HG02870 (cell line): ENCODE results near the gene SPATA22.
"Not testable (repeated sequence)": the region's sequence is repeated elsewhere in the genome, so short reads cannot be mapped to it uniquely, and the experiment has no call there.

Source experiments
- ATAC-seq: cut with Tn5 transposase; IDR thresholded peaks from one replicate; pipeline ENCODE4 v1.9.1; 2021; ENCODE audit warnings: mild to moderate bottlenecking, moderate library complexity; ENCODE audit not compliant: unreplicated experiment

SPATA22 gene

GRCh38 chr17:3471599-3471998, at the start of gene SPATA22:
Gene SPATA22, minus strand, starts transcription at chr17:3471819. Its CDS starts 2,494 bp downstream, at chr17:3469325.
- no peak for ATAC-seq

DNA sequence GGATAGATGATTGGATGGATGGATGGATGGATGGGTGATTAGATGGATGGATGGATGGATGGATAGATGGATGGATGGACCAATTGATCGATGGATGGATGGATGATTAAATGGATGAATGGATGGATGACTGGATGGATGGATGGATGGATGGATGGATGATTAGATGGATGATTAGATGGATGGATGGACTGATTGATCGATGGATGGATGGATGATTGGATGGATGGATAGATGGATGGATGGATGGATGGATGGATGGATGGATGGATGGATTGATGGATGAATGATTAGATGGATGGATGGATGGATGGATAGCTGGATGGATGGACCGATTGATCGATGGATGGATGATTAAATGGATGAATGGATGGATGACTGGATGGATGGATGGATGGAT, 47.9 kb upstream of the SPATA22 start:
- ATAC-seq = not testable (repeated sequence)

DNA sequence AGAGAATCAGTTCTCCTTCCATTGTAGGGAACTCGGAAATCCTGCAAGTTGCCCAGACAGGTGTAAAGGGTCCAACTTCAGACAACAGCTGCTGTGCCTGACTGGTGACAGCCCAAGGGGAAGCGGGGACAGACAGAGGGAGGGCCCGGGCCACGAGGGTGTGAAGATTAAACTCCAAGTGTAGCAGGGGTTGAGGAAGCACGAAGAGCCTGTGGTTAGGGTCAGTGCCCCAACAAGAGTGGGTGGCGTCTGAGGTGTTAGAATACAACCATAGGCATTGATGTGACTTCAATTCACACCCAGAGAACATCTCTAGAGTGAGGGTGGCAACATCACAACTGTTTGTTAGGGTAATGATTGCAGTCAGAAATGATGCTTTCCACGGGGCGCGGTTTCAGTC, 43.3 kb upstream of the SPATA22 start:
- no peak for ATAC-seq

- ATAC-seq = not testable (repeated sequence)
Measured at GRCh38 chr17:3514167-3514566, 42.5 kb upstream of the SPATA22 start.

DNA sequence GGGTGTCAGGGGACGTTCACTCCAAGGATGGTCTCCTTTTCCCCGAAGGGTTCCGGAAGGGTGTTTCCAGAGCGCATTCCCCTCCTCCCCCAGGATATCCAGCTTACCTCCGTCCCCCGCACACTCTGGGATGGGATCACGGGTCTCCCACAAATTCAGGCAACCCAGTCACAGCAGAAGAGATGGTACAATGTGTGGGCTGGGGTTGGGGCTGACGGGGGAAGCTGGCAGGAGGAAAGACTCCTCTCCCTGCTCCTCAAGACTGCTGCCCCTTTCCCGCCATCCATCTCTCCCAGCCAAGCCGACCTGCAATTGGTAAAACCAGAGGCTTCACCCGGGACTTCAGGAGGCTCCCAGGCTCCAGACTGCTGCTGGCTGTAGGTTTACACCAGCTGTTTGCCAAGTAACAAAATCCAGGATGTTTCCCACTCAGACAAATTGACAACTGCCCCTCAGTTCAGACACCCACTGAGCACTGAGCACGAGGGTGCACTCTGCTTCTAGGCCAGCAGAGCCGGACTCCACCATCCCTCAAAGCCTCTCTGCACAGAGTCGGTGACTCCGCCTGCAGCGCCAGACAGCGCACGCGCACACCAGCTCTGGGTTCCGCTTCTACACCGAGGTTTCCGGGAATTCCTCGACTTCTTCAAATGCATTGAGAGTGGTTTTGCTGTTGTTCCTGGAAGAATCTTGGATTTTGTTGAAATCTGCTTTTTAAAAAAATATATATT, 41.9 kb upstream of the SPATA22 start:
- no peak for ATAC-seq

DNA sequence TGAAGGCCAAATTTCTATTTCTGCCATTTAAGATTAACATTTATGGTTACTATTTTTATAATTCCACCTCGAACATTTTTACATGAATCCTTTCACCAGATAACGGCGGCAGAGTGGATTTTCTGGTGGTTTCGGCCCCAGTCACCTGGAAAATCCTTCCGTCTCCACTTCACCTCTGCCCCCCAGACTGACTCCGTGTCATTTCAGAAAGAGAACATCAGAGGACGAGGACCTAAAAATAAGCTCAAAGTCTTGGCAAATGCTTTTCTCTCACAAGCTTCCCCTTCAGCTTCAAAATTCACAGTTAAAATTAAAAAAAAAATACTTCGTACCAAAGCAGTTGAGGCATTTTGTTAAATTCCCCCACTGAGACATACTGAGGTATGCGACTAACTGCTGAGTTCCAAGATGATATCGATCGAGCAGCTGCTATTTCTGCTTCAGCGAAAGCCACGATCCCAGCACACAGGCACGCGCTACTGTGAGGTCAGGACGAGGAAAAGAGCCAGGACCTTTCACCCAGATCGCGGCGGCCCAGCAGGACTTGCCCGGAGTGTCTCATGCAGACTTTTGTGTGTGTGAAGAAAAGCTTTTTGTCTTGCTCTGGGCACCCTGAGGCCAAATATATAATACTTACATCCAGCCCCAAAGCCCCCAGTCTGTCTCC, 41.0 kb upstream of the SPATA22 start:
- ATAC-seq = no peak

DNA sequence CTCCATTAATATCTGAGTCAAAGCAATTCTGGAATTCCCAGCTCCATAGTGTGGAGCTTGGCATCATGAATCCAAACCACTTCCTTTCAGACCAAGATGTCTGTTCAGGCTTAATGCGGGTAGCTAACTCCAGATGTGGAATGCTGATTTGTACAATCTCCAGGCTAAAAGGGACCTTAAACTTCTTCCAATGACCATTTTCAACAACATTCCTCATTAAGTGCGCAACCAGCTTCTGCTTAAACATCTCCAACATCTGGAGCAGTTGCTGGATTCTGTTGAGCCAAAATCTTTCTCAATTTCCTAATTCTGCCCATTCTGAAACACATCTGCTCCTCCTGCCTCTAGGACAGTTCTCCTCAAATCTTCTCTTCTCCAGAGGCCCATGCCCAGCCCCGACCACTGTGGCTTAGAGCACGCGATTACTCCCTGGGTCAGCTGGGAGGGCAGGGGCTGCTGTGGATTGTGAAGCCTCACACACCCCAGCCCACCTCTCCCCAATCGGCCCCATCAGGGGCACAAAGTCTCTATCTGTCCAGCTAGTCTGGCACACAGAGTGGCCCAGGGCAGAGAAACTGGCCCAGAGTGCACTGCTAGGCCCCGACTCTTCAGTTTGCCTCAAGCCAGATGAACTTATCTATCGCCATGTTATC, 40.4 kb upstream of the SPATA22 start:
- no peak for ATAC-seq

DNA sequence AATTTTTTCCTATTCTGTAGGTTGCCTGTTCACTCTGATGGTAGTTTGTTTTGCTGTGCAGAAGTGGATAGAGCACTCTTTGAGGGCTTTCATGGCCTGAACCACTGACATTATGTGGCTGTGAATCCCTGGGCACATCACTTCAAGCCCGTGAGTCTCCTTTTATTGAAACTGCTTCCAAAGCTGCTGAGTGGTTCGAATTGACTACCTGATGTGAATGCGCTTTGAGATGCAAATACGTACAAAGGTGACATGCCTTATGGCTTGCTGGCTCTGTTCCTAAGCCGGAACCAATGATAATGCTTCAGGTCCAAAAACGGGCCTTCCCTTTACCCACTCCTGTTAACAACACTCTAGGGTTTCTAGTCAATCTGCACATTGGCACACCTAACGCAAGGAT, 38.5 kb upstream of the SPATA22 start:
- ATAC-seq = no peak

DNA sequence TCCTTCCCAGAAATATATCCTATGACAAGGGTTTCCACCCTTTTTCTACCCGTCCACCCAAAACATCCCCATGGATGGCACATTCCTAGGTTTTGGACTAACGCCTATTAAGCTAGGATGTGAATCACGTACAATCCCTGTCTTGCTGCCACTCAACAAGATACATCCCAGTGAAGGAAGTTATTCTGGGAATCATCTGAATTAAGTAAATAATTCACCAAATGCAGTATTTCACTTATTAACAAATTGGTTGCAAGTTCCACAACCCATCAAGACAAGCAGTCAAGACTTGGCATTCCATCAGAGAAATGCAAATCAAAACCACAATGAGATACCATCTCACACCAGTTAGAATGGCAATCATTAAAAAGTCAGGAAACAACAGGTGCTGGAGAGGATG, 36.2 kb upstream of the SPATA22 start:
- ATAC-seq = no peak

GRCh38 chr17:3507071-3507470, 35.5 kb upstream of the SPATA22 start:
- ATAC-seq = no peak

- ATAC-seq = no peak
Measured at GRCh38 chr17:3506054-3506453, 34.4 kb upstream of the SPATA22 start.

DNA sequence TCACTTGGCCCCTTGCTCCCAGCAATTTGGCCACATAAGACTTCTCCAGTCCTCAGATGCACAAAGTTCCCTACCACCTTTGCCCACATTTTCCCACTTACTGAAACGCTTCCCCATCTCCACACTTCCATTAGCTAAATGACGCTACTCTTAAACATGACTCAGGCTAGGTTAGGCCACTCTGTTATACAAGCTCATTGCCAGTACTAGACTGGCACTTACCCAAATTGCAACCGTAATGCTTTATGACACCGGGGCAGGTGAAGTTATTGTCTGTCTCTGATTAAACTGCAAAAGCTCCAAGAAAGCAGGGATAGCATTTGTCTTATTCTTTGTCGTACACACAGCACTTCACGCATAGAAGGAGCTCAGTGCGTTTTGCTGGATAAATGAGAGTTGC, 33.4 kb upstream of the SPATA22 start:
- no peak for ATAC-seq

GRCh38 chr17:3503285-3503684, 31.7 kb upstream of the SPATA22 start:
- no peak for ATAC-seq

DNA sequence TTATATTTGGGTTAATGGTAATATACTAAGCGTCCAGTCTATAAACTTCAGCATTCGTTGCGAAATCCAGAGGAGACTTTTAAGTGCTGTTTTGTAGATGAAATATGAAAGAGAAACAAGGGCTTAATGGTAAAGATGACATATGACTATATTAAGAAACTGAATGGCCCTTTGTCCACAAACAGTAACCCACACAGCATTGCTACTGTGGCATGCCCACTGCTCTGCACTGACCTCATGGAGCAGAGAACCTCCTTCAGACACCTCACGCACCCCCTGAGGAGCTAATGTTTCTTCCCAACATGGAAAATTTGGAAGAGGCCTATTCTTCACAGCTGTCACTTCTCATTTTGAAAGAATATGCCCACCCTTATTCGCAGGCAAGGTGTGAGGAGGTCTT, 30.8 kb upstream of the SPATA22 start:
- ATAC-seq = no peak

DNA sequence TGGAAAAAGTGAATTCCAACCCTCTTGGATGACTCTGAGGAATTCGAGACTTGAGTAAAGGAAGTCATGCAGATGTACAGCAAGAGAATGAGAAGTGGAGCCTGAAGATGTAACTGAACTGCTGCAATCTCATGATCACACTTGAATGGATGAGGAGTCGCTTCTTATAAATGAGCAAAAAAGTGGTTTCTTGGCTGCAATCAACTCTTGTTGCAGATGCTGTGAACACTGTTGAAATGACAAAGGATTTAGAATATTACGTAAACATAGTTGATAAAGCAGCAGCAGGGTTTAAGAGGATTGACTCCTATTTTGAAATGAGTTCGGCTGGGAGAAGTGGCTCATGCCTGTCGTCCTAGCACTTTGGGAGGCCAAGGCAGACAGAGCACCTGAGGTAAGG, 29.7 kb upstream of the SPATA22 start:
- ATAC-seq = no peak

- ATAC-seq = no peak
Measured at GRCh38 chr17:3497101-3497500, 25.5 kb upstream of the SPATA22 start.

DNA sequence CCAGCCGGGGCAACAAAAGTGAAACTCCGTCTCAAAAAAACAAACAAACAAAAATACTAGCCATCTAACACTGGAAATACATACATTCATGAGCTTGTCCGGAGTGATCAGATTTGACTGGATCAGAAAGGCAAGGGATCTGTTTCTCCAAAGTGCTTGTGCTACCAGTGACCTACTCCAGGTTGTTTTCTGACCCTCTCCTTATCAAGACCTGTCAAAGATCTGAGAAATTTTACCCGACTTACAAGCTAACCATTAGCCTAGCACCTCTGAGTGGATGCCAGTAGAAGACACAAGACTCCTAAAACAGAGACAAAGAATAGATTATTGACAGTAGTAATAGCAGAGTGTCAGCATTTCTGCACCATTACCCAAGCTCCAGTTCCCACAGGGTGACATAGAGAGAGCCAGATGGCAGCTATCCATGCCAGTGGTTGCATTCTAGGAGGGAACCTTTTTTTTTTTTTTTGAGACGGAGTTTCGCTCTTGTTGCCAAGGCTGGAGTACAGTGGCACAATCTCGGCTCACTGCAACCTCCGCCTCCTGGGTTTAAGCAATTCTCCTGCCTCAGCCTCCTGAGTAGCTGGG, 14.0 kb upstream of the SPATA22 start:
- no peak for ATAC-seq

DNA sequence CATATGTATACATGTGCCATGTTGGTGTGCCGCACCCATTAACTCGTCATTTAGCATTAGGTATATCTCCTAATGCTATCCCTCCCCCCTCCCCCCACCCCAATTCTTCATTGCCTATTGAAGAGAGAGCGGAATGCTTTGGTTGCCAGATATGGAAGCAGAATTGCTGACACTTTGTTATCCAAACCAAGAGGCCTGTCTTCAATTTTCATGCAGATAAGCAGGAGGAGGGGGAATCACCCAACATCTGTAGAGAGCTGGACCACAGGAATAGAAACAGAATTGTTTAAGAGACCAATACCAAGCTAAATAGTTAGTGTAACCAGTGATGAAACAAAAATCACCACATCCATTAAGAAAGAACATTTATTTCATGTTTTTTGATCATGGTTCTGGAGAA, 11.2 kb upstream of the SPATA22 start:
- no peak for ATAC-seq

DNA sequence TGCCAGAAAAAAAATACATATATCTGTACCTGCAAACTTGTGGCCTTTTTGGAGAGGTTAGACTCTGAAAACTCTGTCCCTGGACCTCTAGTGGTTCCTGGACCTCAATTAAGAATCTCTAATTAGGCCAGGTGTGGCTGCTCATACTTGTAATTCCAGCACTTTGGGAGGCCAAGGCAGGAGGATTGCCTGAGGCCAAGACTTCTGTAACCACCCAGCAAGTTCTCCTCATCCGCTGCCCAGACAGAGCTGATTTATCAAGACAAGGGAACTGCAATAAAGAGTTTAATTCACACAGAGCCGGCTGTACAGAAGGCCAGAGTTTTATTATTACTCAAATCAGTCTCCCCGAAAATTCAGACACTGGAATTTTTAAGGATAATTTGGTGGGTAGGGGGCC, 8.4 kb upstream of the SPATA22 start:
- ATAC-seq = no peak

DNA sequence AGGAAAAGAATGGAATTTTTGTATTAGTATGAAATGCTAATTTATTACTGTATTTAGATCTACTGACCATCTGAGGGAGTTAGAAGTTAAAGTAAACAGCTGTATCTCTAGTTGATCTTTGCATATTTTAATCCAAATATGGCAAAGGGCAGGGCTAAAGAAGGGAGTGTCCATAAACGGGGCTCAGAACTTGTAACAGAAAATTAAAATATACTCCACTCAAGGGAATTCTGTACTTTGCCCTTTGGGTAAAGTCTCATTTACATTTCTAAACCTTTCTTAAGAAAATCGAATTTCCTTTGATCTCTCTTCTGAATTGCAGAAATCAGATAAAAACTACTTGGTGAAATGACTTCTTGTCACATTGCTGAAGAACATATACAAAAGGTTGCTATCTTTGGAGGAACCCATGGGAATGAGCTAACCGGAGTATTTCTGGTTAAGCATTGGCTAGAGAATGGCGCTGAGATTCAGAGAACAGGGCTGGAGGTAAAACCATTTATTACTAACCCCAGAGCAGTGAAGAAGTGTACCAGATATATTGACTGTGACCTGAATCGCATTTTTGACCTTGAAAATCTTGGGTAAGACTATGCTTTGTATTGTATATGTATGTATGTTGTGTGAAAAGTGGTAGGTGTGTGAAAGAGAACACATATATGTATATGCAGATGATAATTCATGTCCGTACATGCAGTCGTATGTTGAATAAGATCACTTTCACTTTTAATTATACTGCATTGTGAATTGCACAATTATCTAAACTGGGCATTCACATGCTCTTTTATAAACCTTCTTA, 4.4 kb upstream of the SPATA22 start, which contains the start of gene ASPA:
Gene ASPA, plus strand, starts transcription at position 186 of the 799 bp plus-strand sequence. Its CDS starts 163 bp downstream, at position 349.
- ATAC-seq = no peak

DNA sequence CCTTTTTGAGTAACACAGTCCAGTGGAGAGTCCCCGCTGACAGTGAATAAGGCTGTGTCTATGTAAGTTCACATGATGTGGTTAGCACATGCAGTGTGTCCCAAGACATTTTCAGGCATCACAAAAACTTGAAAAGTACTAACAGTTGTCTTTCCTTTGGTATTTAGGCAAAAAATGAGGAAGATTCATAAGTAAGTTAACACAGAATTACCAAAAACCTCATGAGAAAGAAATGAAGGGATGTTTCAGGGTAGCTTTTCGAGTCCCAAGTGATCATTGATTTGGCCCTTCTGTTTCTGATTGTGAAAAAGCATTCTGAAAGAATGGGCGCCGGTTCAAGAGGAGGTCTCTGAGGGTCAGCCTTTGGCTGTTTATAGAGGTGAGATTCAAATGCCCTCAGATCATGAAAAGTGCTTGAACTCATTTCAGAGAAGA, 3.6 kb upstream of the SPATA22 start:
- ATAC-seq = no peak
